ENCODE measurements around the gene MGAT4A.
"Not testable (repeated sequence)": the region's sequence is repeated elsewhere in the genome, so short reads cannot be mapped to it uniquely, and the experiment has no call there.

MGAT4A gene

GRCh38 chr2:98759338-98759737 is 28.4 kb upstream of the MGAT4A start:
- DNase-seq, result no peak

- no peak for DNase-seq
Observed at GRCh38 chr2:98757904-98758421, 27.0 kb upstream of the MGAT4A start.

DNA sequence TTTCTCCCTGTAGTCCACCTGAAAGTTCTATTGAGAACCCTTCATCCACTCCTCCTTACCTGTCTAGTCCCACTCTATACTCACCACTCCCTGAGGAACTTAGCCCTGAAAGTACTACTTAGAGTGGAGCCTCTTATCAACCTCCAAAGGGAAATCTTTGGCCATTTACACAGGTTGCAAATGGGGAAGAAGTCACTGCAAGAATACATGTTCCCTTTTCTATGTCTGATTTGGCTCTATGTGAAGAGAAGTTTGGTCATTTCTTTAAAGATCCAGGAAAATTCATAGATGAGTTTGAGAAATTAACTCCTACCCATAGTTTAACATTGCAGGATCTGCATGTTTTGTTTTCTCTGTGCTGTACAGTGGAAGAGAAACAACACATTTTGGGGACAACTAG is 22.9 kb upstream of the MGAT4A start:
- no peak for DNase-seq

- DNase-seq, result not testable (repeated sequence)
Observed at GRCh38 chr2:98752711-98753110, 21.8 kb upstream of the MGAT4A start.

DNA sequence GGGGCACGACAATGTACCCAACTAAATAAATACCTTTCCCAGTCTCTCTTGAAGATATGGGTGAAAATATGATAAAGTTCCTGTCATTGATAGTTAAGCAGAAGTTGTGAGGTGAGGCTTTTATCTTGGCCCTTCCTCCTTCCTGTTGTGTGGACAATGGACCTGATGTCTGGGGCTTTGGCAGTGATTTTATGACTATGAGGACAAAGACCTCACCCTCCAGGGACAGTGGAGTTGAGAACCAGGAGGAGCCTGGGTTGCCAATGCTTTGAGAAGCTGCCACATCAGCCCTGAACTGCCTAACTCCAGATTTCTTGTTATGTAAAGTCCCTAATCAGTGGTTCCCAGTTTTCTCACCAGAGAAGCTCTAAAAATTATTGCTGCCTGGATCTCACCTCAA is 20.8 kb upstream of the MGAT4A start:
- DNase-seq, result no peak

DNA sequence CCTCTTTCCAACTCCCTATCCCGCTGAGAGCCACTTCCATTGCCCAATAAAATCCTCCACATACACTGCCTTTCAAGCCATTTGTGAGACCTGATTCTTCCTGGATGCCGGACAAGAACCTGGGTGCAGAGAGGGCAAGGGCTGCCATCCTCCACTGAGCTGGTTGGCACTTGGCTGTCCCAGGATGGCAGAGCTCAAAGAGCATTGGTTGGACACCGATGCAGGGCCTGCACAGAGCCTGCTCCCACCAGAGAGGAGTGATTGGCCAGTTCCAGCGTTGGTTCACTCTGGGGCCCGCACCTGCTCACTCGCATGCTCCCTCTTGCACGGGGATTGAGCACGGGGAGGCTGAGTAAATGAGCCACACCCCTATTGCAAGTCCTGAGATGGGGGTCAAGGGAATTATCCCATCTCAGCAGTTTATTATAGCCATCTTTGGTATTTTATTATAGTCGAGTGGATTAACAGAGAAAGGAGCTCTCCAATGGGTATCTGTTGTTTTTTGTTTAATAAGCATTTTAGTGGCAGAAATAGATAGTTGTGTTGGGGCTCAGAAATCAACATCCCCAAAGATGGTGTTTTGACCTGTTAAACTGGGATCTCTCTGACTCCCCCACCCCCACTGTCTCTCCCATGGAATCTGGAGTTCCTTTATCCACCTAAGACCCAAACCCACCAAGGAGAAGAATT is 19.8 kb upstream of the MGAT4A start:
- DNase-seq, result no peak

DNA sequence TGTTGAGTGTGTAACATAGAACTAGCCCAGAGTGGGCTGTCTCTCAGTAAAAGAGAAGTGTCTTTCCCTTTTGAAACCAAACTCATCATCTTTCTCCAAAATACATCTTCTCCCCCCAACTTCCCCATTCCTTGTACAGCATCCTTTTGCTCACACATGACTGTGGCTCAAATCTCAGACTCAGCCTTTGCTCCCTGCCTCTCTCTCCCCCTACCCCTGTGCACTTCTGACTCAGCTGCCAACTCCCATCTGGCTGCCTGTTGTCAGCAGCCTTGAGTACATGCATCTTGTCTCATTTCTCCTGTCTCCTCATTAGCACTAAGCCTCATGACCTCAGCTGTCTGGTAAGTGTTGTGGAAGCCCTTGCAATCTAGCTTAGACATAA is 18.1 kb upstream of the MGAT4A start:
- DNase-seq, result no peak

DNA sequence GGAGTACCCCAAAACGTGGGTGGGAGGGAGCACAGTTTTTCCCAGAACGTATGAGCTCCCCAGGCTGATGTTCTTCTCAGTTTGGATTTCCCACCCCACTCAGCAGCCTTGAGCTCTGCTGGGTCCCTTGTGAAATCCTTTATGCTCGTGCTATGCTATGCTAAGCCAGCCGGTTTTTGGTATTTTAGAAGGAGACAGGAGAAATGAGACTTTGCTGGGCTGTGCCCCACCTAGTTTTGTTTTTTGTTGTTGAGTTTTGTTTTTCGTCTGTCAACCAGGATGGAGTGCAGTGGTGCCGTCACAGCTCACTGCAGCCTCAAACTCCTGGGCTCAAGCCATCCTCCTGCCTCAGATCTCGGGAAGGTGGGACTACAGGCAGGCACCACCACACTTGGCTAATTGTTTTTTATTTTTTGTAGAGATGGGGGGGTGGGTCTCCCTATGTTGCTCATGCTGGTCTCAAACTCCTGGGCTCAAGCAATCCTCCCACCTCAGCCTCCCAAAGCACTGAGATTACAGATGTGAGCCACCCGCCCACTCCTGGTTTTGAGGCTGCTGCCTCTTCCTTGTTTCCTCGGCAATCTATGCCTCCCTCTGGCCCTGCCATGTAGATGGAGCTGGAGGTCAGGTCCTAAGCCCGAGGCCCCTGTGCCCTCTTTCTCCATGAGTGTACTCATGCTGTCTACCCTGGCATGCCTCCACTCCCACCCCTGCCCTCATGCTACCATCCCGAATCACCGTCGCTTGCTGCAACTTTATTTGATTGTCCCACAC is 17.5 kb upstream of the MGAT4A start:
- DNase-seq, result no peak

DNA sequence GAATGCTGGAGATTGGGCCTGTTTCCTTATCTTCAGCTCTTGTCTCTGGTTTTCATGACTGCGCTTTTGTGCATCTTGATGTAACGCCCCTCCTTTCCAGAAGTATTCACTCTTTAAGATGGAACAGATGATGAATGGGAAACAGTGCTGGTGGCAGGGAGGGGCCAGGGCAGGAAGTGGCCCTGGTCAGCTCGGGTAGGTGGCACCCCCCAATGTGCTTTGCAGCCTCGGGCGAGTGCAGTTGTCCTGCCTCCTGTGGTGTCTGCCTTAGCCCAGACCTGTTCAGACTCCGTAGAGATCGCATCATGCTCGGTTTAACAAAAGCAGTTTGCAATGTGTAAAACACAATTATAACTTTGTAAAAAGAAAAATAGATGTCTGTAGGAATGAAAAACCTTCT is 17.0 kb upstream of the MGAT4A start:
- DNase-seq, result no peak

DNA sequence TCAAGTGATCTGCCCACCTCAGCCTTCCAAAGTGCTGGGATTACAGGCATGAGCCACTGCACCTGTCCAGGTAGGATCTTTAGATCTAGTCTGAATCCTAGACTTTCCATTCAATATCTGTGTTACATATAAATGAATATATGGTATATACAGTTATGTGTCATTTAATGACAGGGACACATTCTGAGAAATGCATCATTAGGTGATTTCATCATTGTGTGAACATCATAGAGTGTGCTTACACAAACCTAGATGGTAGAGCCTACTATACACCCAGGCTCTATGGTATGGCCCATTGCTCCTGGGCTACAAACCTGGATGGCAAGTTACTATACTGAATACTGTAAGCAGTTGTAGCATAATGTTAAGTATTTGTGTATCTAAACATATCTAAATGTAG is 15.5 kb upstream of the MGAT4A start:
- no peak for DNase-seq

- no peak for DNase-seq
Observed at GRCh38 chr2:98744595-98744994, 13.7 kb upstream of the MGAT4A start.

DNA sequence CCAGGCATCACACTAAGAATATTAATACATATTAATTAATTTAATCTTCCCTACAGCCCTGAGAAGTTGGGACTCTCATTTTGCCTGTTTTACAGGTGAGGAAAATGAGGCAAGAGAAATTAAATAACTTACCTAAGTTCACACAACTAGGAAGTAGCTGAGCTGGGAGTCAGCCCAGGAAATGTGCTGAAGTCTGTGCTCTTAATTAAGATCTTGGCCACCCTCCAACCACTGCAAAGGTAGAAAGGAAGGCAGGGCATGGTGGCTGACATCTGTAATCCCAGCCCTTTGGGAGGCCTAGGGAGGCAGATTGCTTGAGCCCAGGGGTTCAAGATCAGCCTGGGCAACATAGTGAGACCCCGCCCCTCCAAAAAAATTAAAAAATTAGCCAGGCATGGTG is 12.9 kb upstream of the MGAT4A start:
- no peak for DNase-seq

DNA sequence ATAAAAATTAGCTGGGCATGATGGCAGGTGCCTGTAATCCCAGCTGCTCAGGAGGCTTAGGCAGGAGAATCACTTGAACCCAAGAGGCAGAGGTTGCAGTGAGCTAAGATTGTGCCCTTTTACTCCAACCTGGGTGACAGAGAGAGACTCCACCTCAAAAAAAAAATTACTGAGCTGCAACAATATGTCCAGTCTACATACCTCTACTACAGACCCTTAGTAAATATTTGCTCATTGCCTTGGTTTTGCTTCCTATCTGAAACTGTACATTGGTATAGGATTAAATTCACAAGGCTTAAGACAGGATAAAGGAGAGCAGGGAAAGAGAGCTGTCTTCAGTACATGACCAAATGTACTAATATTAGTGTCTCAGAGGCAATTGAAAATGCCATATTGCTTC is 8.1 kb upstream of the MGAT4A start:
- DNase-seq, result no peak

GRCh38 chr2:98738304-98738703 is 7.4 kb upstream of the MGAT4A start:
- DNase-seq, result no peak

DNA sequence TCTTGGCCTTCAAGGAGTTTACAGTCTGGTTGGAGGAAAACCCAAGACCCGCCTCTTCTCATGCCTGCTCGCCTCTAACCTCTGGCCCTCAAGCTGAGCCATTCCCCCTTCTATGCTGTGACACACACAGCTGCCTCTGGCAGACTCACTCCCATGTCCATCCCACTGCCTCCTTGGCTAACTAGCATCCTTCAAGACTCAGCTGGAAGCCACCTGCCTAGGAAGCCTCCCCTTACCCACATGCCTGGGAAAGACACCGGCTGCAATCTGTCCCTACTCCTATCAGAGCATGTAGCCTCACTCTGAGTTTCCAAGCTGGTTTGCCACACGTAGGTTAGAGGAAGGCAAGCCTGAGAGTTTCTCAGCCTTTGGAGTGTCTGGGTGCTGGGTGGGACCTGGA is 6.9 kb upstream of the MGAT4A start:
- no peak for DNase-seq

DNA sequence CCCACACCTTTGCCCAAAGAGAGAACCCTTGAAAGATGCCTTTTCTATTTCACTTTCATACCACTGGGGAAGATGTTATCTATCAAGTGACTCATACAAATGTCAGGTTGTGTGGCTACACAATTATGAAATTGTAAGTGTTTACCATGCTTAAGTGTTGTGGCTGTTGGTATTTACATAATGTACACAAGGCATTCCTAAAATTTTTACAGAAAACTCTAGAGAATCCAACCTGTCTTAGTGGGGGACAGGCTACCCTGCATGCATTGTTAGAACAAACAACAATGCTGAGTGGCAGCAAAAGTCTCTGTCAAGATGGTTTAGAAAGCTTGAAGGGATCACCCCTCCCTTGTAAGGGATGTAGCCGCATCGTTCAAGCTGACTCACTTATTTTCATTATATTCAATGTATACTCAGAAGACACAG is 5.5 kb upstream of the MGAT4A start:
- DNase-seq, result no peak

DNA sequence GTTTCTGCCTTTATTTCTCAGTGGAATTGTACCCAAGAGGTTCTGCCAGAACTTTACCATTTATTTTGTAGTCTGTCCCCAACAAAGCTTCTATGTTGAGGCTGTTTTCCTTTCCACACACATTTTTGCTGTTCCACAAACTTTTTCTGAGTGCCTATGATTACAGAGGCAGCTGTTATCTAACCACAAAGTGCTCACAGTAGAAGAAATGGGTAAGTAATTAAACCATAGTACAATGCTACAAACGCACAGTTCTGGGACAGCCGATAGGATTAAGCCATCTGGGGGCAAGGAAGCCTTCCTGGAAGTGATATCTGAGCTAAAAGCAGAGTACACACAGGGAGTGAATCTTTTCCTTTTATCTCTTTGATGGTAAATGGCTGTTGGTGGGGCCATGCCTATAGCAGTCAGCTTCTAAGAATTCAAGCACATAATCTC is 3.9 kb upstream of the MGAT4A start:
- DNase-seq, result no peak

DNA sequence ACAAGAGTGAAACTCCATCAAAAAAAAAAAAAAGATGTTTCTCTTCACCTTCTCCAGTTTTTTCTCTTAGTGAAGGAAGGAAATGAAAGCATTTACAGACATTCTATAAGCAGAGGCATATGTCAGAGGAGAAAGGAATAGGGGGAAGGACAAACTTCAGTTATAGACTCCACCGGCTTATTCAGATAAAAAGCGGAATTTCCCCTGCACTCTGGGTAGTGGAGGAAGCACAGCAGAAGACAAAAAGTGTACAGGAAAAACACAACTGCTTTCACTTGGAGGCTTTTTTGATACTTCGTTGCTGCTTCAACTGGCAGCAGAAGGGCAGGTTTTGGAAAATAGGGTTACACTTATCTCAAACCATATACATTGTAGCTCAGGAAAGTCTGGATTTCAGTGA is 3.2 kb upstream of the MGAT4A start:
- no peak for DNase-seq

GRCh38 chr2:98732430-98733051 is 1.6 kb upstream of the MGAT4A start:
- DNase-seq, result no peak

DNA sequence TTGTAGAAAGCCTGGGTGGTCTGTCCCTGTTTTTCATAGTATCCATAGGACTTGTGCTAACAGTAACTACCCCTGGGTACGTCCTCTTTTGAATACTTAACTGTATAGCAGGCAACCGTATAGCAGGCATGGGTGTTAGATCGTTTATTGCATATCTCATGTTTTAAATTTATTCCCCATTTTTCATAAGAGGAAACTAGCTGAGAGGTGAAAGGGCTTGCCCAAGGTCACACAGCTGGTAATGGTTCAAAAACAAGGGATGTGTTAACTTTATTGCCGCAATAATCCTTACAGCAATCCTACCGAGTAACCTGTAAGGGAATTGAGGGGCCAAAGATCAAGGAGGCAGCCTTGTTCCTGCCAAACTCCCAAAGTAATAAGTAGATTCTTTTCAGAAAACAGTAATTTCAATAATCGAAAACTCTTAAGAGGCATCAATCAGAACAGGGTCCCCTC is 990 bp upstream of the MGAT4A start:
- no peak for DNase-seq

DNA sequence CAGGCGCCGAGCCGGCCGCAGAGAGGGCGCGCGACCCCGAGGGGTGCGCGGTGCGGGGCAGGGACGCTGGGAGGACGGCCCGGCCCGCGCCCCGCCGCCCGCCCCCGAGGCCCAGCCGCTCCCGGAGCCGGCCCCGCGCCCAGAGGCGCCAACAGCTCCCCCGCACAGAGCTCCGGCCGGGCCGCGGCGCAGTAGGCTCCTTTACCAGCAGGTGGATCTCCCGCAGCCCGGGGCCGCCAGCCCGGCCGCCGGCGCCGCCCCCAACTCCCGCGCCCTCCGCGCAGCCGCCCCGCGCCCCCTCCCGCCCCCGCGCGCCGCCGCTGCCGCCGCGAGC is 258 bp downstream of the MGAT4A start:
- no peak for DNase-seq

- DNase-seq, result peak; percentile 42
Observed at GRCh38 chr2:98730053-98730706, 752 bp downstream of the MGAT4A start.

- DNase-seq, result no peak
Observed at GRCh38 chr2:98729652-98730051, 1.3 kb downstream of the MGAT4A start.
